Stimulated activated naive B cell treated with anti-CD40 and anti-IgM and Interleukin-4, amounts not matched to agents 10 μg/mL and 1 μg/mL and 100 μg/mL, for 72 hours (primary cell): Measurements from ENCODE around the gene NRL.

Experiments used
- ATAC-seq, 2 donors: fragments of 150-1000 bp; cut with Tn5 transposase; replicated peaks; 2 replicates each; pipeline ENCODE4 v1.10.0; 2021; ENCODE audit warnings: moderate library complexity in 1 of 2
- DNase-seq: peaks from one replicate; pipeline ENCODE4 v3.0.0; 2021
- H3K27ac Mint-ChIP-seq: one replicate; pipeline ENCODE4 v1.8.0; 2022; ENCODE audit warnings: mild to moderate bottlenecking, mixed read lengths
- H3K27me3 Mint-ChIP-seq, 2 donors: one replicate each; pipeline ENCODE4 v1.8.0; 2022; ENCODE audit warnings: mixed read lengths in 2 of 2
- H3K36me3 Mint-ChIP-seq, 2 donors: one replicate each; pipeline ENCODE4 v1.8.0; 2022; ENCODE audit warnings: mixed read lengths in 2 of 2, mild to moderate bottlenecking in 1 of 2
- H3K4me1 Mint-ChIP-seq, 2 donors: one replicate each; pipeline ENCODE4 v1.8.0; 2022; ENCODE audit warnings: mixed read lengths in 2 of 2, mild to moderate bottlenecking in 1 of 2
- H3K4me3 Mint-ChIP-seq, 2 donors: one replicate each; pipeline ENCODE4 v1.8.0; 2022; ENCODE audit warnings: mild to moderate bottlenecking in 2 of 2, mixed read lengths in 2 of 2, moderate library complexity in 1 of 2
- H3K9me3 Mint-ChIP-seq, 2 donors: one replicate each; pipeline ENCODE4 v1.8.0; 2022; ENCODE audit warnings: mixed read lengths in 2 of 2, mild to moderate bottlenecking in 1 of 2

NRL gene

DNA sequence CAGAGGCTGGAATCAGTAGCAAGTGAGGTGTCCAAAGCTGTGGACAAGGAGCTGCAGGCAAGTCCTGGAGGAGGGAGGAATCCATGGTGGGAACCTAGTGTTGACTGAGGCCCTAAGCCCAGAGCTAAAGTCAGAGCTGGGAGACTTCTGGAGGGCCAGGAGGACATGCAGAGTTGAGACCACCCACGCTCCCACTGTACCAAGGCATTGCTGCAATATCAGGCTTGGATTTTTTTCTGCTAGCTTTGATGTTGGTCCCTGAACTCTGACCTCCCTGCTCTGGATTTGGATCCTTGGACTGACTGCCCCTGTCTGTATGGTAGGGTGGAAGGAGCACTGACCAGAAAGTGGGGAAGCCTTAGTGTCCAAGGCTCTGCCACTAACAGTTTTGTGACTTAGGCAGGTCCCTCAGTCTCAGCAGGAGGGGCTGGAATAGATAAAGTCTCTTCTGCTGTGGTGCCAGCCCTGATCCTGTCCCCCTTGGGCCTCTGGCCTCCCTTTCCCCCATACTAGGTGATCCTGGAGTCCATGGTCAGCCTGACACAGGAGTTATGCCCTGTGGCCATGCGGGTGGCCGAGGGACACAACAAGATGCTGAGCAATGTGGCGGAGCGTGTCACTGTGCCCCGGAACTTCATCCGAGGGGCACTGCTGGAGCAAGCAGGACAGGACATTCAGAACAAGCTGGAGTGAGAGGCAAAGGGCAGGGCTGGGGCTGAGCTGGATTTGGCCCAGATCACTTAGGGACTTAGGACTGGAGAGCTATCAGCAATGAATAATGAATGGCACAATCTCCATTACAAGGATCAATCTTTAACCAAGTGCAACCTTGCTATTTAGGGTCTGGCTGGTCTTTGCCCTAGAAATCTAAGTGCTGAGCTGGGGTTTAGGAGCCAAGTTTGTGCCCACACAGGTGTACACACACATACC is 53.5 kb downstream of the NRL start:
- Mint-ChIP-seq H3K4me3 (no peak overlapping the region), H3K9me3 (no peaks in the 10 kb centered on the region), H3K4me1 (peaks cover 0 to 4% of the 10 kb centered on the region in 2 donors), H3K27me3 (peaks cover 6 to 7% of the 10 kb centered on the region in 2 donors), H3K27ac (no peak overlapping the region), H3K36me3 (no peaks in the 10 kb centered on the region)
- ATAC-seq (no peak), DNase-seq (no peak)

GRCh38 chr14:24060443-24060842 is 54.3 kb downstream of the NRL start:
- DNase-seq = no peak
- Mint-ChIP-seq H3K4me1 (peaks cover 0 to 4% of the 10 kb centered on the region in 2 donors), H3K36me3 (no peaks in the 10 kb centered on the region), H3K4me3 (no peak overlapping the region), H3K9me3 (no peaks in the 10 kb centered on the region), H3K27ac (no peak overlapping the region), H3K27me3 (peaks cover 6 to 8% of the 10 kb centered on the region in 2 donors)
- ATAC-seq = no peak

- H3K4me3 Mint-ChIP-seq = no peak overlapping the region
- peaks cover 0 to 4% of the 10 kb centered on the region in 2 donors for H3K4me1 Mint-ChIP-seq
- H3K9me3 Mint-ChIP-seq = no peaks in the 10 kb centered on the region
- DNase-seq (no peak), ATAC-seq (no peak)
- peaks cover 12% of the 10 kb centered on the region in 2 donors for H3K27me3 Mint-ChIP-seq
- no peak overlapping the region for H3K27ac Mint-ChIP-seq
- H3K36me3 Mint-ChIP-seq = no peaks in the 10 kb centered on the region
These were observed 54.8 kb downstream of the NRL start for GRCh38 chr14:24059841-24060388.

DNA sequence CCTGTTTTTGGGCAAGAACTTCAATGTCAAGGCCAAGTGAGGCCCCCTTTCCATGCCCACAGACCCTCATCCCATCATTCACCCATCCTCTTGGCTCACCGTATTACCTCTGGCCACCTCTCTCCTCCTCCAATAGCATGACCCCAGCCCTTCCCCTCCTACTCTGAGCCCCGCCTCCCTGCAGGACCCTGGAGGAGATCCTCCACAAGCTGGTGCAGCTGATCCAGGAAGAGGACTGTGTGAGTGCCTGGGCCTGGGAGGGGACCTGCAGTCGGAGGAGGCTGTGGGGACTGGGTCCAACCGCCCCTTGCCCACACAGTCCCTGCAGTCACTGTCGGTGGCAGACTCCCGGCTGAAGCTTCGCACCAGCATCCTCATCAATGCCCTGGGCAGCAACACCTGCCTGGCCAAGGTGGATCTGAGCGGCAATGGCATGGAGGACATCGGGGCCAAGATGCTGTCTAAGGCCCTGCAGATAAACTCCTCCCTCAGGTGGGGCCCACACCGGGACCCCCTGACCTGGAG is 55.7 kb downstream of the NRL start:
- Mint-ChIP-seq H3K9me3 (no peaks in the 10 kb centered on the region), H3K4me3 (no peak overlapping the region), H3K27ac (peak overlapping the region; percentile 26), H3K36me3 (no peaks in the 10 kb centered on the region), H3K4me1 (peaks cover 0 to 4% of the 10 kb centered on the region in 2 donors), H3K27me3 (peaks cover 16 to 21% of the 10 kb centered on the region in 2 donors)
- no peak for ATAC-seq
- DNase-seq = no peak

GRCh38 chr14:24058260-24058950 is 56.3 kb downstream of the NRL start:
- no peaks in the 10 kb centered on the region for H3K36me3 Mint-ChIP-seq
- H3K27ac Mint-ChIP-seq = peak overlapping the region; percentile 6
- H3K4me1 Mint-ChIP-seq = peaks cover under 1 to 4% of the 10 kb centered on the region in 2 donors
- peak; percentile 16 for DNase-seq
- H3K4me3 Mint-ChIP-seq = no peak overlapping the region
- ATAC-seq = peak; percentile 62 to 74
- no peaks in the 10 kb centered on the region for H3K9me3 Mint-ChIP-seq
- H3K27me3 Mint-ChIP-seq = peaks cover 22 to 27% of the 10 kb centered on the region in 2 donors

DNA sequence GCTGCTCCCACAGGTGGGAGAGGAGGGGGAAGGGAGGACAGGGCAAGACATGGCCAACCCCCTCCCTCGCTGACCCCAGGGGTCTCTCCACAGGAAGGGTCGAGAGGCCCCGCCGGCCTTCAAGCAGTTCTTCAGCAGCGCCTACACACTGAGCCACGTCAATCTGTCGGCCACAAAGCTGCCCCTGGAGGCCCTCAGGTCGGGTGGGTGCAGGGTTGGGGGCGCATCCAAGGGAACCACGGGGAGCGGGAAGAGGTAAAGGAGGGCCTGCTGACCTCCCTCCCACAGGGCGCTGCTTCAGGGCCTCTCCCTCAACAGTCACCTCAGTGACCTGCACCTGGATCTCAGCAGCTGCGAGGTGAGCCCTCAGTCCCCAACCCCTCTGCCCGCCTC is 56.9 kb downstream of the NRL start:
- Mint-ChIP-seq H3K9me3 (no peaks in the 10 kb centered on the region), H3K4me3 (no peak overlapping the region), H3K27ac (no peak overlapping the region), H3K4me1 (peaks cover 6 to 7% of the 10 kb centered on the region in 2 donors), H3K36me3 (no peaks in the 10 kb centered on the region), H3K27me3 (peaks cover 24 to 32% of the 10 kb centered on the region in 2 donors)
- ATAC-seq = peak; percentile 25 to 33
- DNase-seq = no peak

GRCh38 chr14:24057271-24057670 is 57.5 kb downstream of the NRL start:
- Mint-ChIP-seq H3K27me3 (peaks cover 25 to 34% of the 10 kb centered on the region in 2 donors), H3K27ac (no peak overlapping the region), H3K36me3 (no peaks in the 10 kb centered on the region), H3K4me3 (no peak overlapping the region), H3K9me3 (no peaks in the 10 kb centered on the region), H3K4me1 (peaks cover 11% of the 10 kb centered on the region in 2 donors)
- DNase-seq (no peak), ATAC-seq (no peak)

- Mint-ChIP-seq H3K9me3 (no peaks in the 10 kb centered on the region), H3K27me3 (peaks cover 25 to 34% of the 10 kb centered on the region in 2 donors), H3K27ac (no peak overlapping the region), H3K36me3 (no peaks in the 10 kb centered on the region), H3K4me1 (peaks cover 11% of the 10 kb centered on the region in 2 donors), H3K4me3 (no peak overlapping the region)
- DNase-seq = no peak
- no peak for ATAC-seq
These were observed 58.0 kb downstream of the NRL start for GRCh38 chr14:24056800-24057184.

GRCh38 chr14:24055971-24056799 is 58.6 kb downstream of the NRL start:
- ATAC-seq = no peak
- peaks cover 25 to 34% of the 10 kb centered on the region in 2 donors for H3K27me3 Mint-ChIP-seq
- no peak overlapping the region for H3K4me3 Mint-ChIP-seq
- H3K36me3 Mint-ChIP-seq = no peaks in the 10 kb centered on the region
- H3K27ac Mint-ChIP-seq = no peak overlapping the region
- DNase-seq = no peak
- peaks cover 15% of the 10 kb centered on the region in 2 donors for H3K4me1 Mint-ChIP-seq
- H3K9me3 Mint-ChIP-seq = no peaks in the 10 kb centered on the region

- Mint-ChIP-seq H3K9me3 (no peaks in the 10 kb centered on the region), H3K36me3 (no peaks in the 10 kb centered on the region), H3K27ac (no peak overlapping the region), H3K4me3 (no peak overlapping the region), H3K27me3 (peaks cover 25 to 34% of the 10 kb centered on the region in 2 donors), H3K4me1 (peaks cover 21 to 27% of the 10 kb centered on the region in 2 donors)
- DNase-seq = no peak
- no peak for ATAC-seq
These were observed 60.1 kb downstream of the NRL start for GRCh38 chr14:24054646-24055045.

DNA sequence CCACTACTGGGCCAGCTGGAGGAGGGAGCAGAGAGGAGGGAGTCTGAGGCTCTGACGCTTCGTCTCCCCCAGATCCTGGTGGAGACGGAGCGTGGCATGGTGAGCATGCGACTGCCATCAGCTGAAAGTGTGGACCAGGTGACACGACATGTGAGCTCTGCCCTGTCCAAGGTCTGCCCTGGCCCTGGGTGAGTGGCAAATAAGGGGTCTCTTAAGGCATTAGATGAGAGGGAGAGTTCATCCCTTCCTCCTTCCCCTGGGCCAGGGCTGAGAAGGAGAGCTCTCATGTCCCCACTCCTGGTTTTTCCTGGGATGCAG is 60.5 kb downstream of the NRL start:
- peaks cover 23 to 30% of the 10 kb centered on the region in 2 donors for H3K4me1 Mint-ChIP-seq
- H3K9me3 Mint-ChIP-seq = no peaks in the 10 kb centered on the region
- H3K27me3 Mint-ChIP-seq = peaks cover 25 to 34% of the 10 kb centered on the region in 2 donors
- no peaks in the 10 kb centered on the region for H3K36me3 Mint-ChIP-seq
- H3K4me3 Mint-ChIP-seq = no peak overlapping the region
- DNase-seq (no peak), ATAC-seq (no peak)
- H3K27ac Mint-ChIP-seq = no peak overlapping the region

DNA sequence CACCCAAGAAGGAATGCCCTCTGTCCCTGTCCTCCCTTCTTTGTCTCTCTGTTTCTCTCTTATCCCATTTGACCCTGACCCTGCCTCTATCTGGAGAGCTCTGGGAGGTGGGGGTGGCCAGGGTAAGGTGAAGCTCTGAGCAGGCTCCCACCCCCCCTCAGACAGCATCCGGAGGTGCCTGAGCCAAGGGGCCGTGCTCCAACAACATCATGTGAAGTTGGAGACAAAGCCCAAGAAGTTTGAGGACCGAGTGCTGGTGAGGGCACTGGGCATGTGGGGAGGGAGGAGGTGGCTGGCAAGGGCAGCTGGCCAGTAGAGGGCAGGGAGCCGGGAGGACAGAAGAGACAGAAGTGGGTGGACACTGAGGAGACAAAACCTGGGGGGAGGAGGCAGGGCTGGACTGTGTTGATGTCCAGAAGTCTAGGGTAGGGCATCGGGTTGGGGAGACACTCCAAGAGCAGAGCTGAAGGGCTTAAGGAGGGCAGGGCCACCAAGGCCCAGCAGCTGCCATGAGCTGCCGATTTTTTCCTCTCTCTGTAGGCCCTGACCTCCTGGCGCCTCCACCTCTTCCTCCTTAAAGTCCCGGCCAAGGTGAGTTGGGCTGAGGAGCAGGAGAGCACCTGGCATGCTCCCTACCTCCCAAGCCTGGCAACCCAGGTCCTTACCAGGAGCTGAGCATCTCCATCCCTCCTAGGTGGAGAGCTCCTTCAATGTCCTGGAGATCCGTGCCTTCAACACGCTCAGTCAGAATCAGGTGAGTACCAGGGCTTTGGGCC is 61.0 kb downstream of the NRL start:
- DNase-seq (no peak), ATAC-seq (no peak)
- Mint-ChIP-seq H3K27ac (no peak overlapping the region), H3K27me3 (peaks cover 25 to 34% of the 10 kb centered on the region in 2 donors), H3K4me3 (peak overlapping the region; percentile 81 to 88), H3K9me3 (no peaks in the 10 kb centered on the region), H3K36me3 (no peaks in the 10 kb centered on the region), H3K4me1 (peaks cover 28 to 36% of the 10 kb centered on the region in 2 donors)
